ENCODE data around the gene PSORS1C1.
A peak's percentile ranks its signal among the peaks of the same experiment; 100 is the strongest.
"Not testable (repeated sequence)": the region's sequence is repeated elsewhere in the genome, so short reads cannot be mapped to it uniquely, and the experiment has no call there.

PSORS1C1 gene

DNA sequence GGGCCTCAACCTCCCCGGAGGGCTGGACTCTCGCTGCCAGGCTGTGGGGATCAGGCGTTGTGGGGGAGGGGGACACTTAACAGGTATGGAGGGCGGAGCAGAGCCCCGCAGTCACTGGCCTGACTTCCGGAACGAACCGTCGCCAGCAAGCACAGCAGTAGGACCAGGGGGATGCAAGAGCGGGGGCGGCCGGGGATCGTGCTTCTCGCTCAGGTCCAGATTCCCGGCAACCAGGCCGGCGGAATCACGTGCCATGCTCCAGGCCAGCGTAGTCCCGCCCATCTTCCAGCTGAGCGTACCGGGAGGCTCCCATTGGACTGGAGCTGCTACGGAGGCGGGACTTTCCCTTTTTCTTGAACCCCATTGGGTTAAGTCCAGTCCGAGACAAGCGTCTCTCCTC is 65.9 kb downstream of the PSORS1C1 start:
- DNase-seq: peak; percentile 38 to 60

DNA sequence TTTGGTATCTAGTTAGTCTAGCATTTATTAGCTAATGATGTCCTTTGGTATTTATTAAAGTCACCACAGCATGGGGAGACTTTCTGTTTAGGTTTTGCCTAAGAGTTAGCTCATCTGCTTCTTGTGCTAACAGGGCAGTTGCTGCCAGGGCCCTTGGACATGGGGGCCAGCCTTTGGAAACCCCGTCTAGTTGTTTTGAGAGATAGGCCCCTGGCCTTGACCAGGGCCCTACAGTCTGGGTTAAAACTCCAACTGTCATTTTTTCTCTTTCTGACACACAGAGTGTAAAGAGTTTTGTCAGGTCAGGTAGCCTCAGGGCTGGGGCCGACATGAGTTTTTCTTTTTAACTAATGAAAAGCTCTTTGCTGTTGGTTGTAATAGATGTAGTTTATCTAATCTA is 68.7 kb downstream of the PSORS1C1 start:
- DNase-seq: not testable (repeated sequence)

DNA sequence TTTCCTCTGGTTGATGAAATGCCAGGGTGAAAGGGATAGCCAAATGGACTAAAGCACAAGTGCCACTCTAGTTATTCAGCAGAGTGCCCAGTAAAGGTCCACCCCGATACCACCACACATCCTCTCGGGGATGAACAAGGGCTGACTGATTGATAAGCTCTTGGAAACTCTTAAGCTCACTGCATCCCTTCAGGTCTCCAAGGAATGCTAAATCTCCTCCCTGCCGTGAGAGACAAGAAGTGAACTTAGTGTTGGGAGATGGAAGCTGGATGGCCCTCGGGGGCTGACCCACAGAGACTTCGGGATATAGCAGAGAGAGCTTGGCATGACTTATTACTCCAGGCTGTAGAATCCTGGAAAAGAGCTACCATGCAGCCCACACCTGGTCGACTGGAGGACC is 69.3 kb downstream of the PSORS1C1 start:
- not testable (repeated sequence) for DNase-seq

DNA sequence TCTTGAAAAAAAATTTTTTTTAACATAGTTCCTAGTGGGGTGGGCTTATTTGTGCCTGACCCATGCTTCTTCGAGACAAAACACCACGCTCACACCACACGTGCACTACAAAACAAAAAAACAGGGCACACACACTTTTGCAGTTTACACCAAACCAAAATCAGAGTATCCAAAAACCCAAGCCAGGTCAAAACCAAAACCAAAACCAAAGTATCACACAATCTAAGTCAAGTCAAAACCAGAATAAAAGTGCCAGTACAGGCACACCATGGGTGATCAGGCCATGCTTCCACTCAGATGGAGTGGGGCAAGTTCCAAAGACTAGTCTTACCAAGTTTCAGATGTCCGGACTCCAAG is 71.1 kb downstream of the PSORS1C1 start:
- DNase-seq: not testable (repeated sequence)

DNA sequence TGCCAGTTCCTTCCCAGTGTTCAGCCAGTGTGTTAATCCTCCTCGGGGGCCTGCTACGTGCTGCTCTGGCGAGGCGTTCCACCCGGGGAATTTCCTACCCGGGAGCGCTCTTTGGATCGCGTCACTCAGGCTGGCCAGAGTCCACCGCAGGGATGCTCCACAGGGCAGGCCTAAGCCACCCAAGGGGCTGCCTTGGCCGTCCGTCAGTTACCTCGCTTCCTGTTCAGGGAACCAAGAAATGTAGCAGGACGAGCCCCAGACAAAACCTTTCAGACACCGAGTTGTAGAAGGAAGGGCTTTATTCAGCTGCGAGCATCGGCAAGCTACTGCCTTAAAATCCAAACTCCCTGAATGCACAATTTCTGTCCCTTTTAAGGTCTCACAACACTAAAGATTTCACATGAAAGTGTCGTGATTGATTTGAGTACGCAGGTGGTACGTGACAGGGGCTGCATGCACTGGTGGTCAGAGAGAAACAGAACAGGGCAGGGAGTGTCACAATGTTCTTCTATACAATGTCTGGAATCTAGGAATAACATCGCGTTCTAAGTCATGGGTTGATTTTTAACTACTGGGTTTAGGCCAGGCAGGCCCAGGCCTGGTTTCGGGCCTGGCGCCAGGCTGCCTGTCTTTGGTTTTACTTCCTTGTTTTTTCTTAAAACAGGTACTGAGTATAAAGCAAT is 71.6 kb downstream of the PSORS1C1 start:
- DNase-seq: no peak

DNA sequence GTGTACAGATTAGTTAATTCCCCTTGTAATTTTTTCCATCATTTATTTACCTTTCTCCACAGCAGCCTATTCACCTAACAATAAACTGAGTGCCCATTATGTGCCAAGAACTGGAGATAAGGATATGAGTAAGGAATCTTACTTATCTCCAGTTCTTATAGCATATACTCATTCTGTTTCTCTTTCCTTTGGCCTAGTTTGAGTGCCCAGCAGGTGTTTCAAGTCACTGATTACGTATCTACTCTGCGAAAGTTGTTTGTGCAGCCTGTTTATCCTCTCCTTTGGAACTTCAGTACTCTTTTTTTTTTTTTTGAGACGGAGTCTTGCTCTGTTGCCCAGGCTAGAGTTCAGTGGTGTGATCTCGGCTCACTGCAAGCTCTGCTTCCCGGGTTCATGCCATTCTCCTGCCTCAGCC is 73.2 kb downstream of the PSORS1C1 start:
- no peak for DNase-seq

DNA sequence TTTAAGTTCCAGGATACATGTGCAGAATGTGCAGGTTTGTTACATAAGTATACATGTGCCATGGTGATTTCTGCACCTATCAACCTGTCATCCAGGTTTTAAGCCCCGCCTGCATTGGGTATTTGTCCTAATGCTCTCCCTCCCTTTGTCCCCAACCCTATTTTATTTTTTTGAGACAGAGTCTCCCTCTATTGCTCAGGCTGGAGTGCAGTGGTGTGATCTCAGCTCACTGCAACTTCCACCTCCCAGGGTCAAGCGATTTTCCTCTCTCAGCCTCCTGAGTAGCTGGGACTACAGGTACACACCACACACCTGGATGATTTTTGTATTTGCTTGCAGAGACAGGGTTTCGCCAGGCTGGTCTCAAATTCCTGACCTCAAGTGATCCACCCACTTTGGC is 74.6 kb downstream of the PSORS1C1 start:
- not testable (repeated sequence) for DNase-seq

Measured in stimulated activated CD4-positive, alpha-beta T cell treated with anti-CD3 and anti-CD28 coated beads, Interleukin-2, amount 100 ng/mL, for 48 hours (primary cell).